ENCODE results near the gene TMEM273.

TMEM273 gene

DNA sequence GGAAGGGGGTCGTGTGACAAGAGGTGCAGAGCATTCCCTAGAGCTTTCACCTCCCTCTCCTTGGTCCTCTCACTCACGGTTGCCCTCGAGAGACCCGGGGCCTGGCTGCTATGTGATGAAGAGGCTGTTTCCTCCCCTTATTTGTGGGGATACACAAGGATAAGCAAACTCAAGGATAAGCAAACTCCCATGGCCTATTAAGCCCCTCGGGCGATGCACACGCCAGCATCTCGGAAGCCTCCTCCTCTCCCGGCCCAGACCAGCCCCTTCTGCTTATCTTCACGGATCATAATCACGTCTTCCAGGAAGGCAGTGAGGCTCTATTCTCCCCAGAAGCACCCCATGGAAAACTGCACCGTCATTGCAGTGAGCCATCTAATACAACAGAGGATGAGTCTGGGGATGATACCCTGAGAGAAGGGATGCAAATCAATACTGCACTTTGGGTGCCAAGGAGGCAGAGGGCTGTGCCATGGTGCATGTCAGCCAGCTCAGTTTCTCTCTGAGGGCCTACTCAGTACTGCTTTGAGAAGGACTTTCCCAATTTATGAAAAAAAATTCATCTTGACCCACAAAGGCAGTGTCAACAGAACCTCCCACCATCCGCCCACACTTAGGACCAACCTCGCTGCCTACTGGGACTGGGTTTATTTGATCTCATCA is 22.2 kb downstream of the TMEM273 start:
- peak; percentile 27 for ATAC-seq
- no peaks in the 10 kb centered on the region for H3K9me3 Mint-ChIP-seq
- DNase-seq (ENCODE audit: low spot score in 2 of 2): no peak
- H3K27ac Mint-ChIP-seq: peak overlapping the region; percentile 88
- H3K4me1 Mint-ChIP-seq: peaks cover 82% of the 10 kb centered on the region
- peak overlapping the region; percentile 7 for H3K4me3 Mint-ChIP-seq
- H3K36me3 Mint-ChIP-seq: peaks cover 100% of the 10 kb centered on the region

DNA sequence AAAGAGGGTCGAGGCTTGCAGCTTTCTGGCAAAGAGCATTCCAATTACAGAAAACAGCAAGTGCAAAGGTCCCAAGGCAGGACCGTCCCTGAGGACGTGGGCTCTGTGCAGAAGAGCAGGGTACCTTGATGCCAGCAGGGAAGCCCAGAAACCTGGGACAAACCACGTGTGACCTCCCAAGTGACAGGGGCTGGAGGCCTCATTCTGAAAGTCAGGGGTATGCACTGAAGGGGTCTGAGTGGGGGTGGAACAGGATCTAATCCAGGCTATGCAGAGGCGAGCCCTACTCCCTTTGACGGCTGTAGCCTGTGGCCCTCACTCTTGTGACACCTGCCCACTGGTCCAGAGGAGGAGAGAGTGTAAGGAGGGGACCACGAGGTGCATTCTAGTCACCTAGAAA is 22.9 kb downstream of the TMEM273 start:
- peaks cover 100% of the 10 kb centered on the region for H3K36me3 Mint-ChIP-seq
- peak overlapping the region; percentile 88 for H3K27ac Mint-ChIP-seq
- DNase-seq (ENCODE audit: low spot score in 2 of 2): no peak
- ATAC-seq: no peak
- peaks cover 75% of the 10 kb centered on the region for H3K4me1 Mint-ChIP-seq
- no peak overlapping the region for H3K4me3 Mint-ChIP-seq
- H3K9me3 Mint-ChIP-seq: no peaks in the 10 kb centered on the region

DNA sequence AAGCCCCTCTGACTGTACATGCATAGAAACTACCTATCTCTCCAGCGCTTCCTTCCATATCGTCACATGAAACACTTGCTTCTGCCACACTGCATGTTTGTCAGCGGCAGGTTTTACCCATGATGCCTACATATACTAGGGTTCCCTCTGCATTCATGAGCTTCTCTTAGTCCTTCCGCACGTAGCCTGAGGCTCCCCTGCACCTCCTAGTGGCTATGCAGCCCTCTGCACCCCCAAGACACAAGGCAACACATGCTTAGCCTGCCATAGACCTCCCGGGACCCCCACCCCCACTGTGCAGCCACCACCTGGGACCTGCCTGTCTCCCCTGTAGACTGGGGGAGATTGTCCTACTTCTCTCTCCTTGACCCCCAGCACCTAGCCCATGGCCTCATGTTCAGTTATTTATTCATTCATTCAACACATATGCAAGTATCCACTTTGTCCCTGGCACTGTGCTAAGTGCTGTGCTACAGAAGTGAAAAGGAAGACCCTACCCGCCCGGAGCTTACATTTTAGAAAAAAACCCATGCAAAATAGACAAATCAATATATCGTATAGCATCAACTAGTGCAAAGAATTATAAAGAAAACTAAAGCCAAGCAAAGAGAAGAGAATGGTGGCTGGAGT is 23.5 kb downstream of the TMEM273 start:
- peaks cover 70% of the 10 kb centered on the region for H3K4me1 Mint-ChIP-seq
- H3K36me3 Mint-ChIP-seq: peaks cover 100% of the 10 kb centered on the region
- H3K9me3 Mint-ChIP-seq: no peaks in the 10 kb centered on the region
- no peak overlapping the region for H3K4me3 Mint-ChIP-seq
- ATAC-seq (peak; percentile 71), DNase-seq (ENCODE audit: low spot score in 2 of 2) (no peak)
- H3K27ac Mint-ChIP-seq: peak overlapping the region; percentile 88

DNA sequence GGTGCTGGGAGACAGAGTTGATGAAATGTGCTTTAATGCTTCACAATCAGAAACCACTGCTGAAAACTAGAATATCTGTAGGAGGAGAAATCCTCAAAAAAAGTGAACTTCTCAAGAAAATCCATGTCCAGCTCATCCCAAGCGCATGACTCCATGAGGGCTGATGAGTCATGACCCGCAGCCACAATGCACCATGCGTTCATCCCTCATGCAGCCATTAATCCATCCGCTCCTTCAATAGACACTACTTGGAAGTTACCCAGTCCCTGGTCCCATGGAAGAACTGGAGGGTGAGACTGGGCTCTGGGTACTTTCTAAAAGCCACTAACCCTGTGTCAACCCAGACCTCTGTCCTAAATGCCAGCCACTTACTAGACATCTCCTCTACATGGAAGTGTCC is 24.4 kb downstream of the TMEM273 start:
- DNase-seq (ENCODE audit: low spot score in 2 of 2): no peak
- Mint-ChIP-seq H3K9me3 (no peaks in the 10 kb centered on the region), H3K4me3 (no peak overlapping the region), H3K36me3 (peaks cover 100% of the 10 kb centered on the region), H3K27ac (peak overlapping the region; percentile 88), H3K4me1 (peaks cover 70% of the 10 kb centered on the region)
- ATAC-seq: no peak

DNA sequence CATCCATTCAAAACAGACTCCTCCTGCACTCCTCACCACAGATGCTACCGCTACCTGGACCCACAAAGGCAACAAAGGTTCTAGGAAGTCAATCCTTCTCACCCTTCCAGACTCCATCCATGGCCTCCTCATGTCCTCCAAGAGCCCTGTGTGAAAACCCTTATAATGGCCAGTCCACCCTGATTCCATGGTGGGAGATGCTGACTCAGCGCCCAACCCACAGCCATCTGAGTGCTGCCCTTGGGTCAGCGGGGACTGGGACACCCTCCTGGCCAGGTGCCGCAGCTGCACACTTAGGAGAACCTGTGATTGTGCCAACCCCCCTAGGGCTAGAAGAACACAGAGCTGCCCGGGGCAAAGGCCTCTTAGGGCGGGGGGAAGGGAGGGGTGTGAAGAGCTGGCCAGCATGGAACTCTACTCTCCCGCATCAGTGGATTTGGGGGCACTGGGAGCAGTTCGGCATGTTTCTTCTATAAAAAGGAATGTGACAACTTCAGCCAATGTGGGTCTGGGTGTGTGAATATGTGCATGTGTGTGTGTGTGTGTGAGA is 25.4 kb downstream of the TMEM273 start:
- peaks cover 100% of the 10 kb centered on the region for H3K36me3 Mint-ChIP-seq
- ATAC-seq: no peak
- peak overlapping the region; percentile 71 for H3K27ac Mint-ChIP-seq
- H3K4me3 Mint-ChIP-seq: no peak overlapping the region
- H3K9me3 Mint-ChIP-seq: no peaks in the 10 kb centered on the region
- DNase-seq (ENCODE audit: low spot score in 2 of 2): no peak
- peaks cover 63% of the 10 kb centered on the region for H3K4me1 Mint-ChIP-seq

DNA sequence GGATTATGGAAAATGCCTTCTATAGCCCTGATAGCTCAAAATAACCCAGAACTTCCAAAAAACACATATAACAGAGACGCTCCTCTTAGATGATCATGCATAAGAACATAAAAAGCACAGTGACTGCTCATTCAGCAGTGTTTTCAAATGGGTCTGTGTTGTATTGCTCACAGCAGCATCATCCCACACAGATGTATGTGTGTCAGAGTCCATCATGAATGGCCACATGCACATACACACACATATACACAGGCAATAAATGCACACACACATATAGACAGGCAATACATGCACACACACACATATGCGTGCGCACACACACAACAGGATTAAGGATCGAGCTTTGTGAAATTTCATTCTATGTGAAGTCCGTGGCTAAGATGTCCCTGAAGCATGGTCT is 26.1 kb downstream of the TMEM273 start:
- DNase-seq (ENCODE audit: low spot score in 2 of 2): no peak
- H3K36me3 Mint-ChIP-seq: peaks cover 100% of the 10 kb centered on the region
- no peaks in the 10 kb centered on the region for H3K9me3 Mint-ChIP-seq
- peaks cover 65% of the 10 kb centered on the region for H3K4me1 Mint-ChIP-seq
- ATAC-seq: peak; percentile 31
- H3K27ac Mint-ChIP-seq: peak overlapping the region; percentile 71
- H3K4me3 Mint-ChIP-seq: no peak overlapping the region

DNA sequence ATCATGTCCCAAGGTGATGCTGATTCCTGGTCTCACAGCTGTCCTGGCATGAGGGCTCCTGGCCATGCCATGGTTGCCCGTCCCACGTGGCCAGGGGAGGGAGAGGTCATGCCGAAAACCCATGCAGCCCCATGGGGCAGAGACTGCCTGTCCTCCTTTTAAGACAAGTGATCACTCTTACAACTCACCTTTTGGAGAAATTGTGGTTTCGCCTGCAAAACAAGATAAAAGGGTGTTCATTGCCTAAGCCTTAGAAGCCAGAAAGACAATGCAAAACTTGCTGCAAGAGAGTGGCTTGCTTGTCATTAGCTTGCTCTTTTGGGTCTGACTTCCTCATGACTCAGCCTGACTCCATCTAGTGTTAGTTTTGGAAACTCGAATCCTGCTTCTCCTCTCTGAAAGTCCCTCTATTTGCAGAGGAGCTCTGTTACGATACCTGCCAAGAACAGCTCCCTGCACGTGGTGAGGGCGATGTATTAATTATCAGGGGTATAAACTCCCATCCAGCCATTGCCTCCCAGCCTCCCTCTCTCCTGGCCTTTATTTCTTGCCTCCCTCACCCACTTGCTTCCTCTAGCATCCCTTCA is 26.7 kb downstream of the TMEM273 start:
- DNase-seq (ENCODE audit: low spot score in 2 of 2) (no peak), ATAC-seq (no peak)
- H3K9me3 Mint-ChIP-seq: no peaks in the 10 kb centered on the region

DNA sequence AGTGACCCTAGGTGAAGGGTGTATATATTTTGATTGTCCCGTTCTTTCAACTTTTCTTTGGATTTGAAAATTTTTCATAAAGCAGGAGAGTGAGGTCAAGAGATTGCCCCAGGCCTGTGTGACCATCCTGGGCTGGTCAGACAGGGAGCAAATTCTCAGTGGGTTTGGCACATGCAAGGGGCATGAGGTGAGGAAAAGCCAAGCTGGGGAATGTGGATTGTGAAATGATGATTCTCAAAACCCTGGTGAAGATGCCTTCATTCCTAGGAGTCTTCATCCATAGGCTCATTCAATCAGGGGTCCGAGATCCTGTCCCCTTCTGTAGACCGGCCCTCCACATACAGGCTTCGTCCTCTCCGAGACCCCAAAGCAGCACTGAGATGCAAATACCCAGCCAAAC is 27.4 kb downstream of the TMEM273 start:
- no peak for ATAC-seq
- DNase-seq (ENCODE audit: low spot score in 2 of 2): no peak
- Mint-ChIP-seq H3K4me1 (peaks cover 60% of the 10 kb centered on the region), H3K9me3 (no peaks in the 10 kb centered on the region), H3K4me3 (no peak overlapping the region), H3K36me3 (peaks cover 100% of the 10 kb centered on the region), H3K27ac (no peak overlapping the region)

More for the DNA sequence above, 26.7 kb downstream of the TMEM273 start:
- peak overlapping the region; percentile 71 for H3K27ac Mint-ChIP-seq
- peaks cover 100% of the 10 kb centered on the region for H3K36me3 Mint-ChIP-seq
- H3K4me1 Mint-ChIP-seq: peaks cover 65% of the 10 kb centered on the region
- H3K4me3 Mint-ChIP-seq: no peak overlapping the region

DNA sequence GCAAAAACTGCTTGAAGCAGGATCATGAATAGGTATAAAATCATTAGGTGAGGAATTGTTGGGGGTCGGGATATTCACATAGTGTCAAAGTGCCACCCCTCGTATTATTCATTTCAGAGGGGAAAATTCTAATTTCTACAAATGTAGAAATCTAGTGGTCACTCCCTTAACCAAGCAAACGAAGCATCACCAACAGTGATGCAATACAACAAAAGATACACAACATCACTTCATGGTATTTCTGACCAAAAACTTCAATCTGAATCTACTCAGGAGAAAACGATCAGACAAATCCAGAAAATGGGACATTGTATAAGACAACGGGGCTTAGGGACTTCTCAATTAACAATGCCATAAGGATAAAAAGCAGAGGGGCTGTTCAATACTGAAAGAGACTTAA is 28.1 kb downstream of the TMEM273 start:
- Mint-ChIP-seq H3K36me3 (peaks cover 100% of the 10 kb centered on the region), H3K4me3 (no peak overlapping the region), H3K27ac (peak overlapping the region; percentile 11), H3K9me3 (no peaks in the 10 kb centered on the region), H3K4me1 (peaks cover 53% of the 10 kb centered on the region)
- ATAC-seq (no peak), DNase-seq (ENCODE audit: low spot score in 2 of 2) (no peak)

DNA sequence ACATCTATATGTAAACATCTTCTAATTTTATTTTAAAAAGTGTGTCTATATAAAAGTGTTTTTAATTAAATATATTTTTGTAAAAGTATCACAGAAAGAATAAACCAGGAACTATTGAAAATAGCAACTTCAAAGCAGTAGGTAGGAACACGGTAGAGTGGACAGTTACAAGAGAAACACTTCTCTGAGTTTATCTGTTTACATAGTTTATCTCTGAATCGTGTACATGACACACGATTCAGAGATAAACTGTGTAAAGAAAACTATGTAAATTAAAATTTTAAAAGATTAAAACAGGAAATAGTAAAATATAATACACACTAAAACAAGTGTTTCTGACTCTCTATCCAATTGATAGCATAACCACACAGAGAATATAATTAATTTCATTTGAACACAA is 29.3 kb downstream of the TMEM273 start:
- H3K27ac Mint-ChIP-seq: no peak overlapping the region
- DNase-seq (ENCODE audit: low spot score in 2 of 2) (no peak), ATAC-seq (no peak)
- no peak overlapping the region for H3K4me3 Mint-ChIP-seq
- H3K4me1 Mint-ChIP-seq: peaks cover 43% of the 10 kb centered on the region
- no peaks in the 10 kb centered on the region for H3K9me3 Mint-ChIP-seq
- H3K36me3 Mint-ChIP-seq: peaks cover 100% of the 10 kb centered on the region

DNA sequence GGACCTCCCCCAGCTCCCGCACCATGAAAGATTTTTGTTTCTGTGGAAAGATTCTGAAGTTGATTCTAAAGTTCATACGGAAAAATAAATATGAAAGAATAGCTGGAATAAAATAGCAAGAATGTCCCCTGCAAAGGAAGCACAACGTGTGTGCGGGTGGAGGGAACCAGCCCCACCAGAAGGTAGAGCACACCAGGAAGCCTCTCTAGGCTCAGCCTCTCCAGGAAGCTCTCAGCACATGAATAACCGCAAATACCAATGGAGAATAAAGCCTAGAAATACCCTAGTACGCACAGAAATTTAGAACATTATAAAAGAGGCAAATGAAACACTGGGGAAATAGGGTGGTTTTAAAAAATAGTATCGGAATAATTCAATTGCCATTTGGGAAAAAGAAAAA is 29.8 kb downstream of the TMEM273 start:
- DNase-seq (ENCODE audit: low spot score in 2 of 2): no peak
- H3K27ac Mint-ChIP-seq: no peak overlapping the region
- H3K4me1 Mint-ChIP-seq: peaks cover 43% of the 10 kb centered on the region
- peaks cover 99% of the 10 kb centered on the region for H3K36me3 Mint-ChIP-seq
- ATAC-seq: no peak
- no peaks in the 10 kb centered on the region for H3K9me3 Mint-ChIP-seq
- no peak overlapping the region for H3K4me3 Mint-ChIP-seq

DNA sequence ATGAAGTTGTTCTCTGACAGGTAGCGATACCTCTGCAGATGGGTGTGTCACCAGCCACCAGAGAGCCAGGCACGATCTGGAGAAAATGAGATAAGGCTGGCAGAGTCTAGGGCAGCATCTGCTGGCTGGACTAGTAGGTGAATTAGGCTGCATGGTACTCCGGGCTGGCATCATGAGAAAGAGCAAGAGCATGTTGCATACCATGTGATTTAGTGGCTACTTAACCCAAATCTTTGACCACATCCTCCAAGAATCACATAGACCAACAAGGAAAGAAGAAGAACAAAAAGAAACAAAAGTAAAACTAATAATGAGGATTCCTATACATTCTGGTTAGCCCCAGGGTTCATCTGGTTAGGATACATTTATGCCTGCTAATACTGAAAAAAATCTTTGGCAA is 31.0 kb downstream of the TMEM273 start:
- ATAC-seq: peak; percentile 39
- peaks cover 97% of the 10 kb centered on the region for H3K36me3 Mint-ChIP-seq
- peaks cover 38% of the 10 kb centered on the region for H3K4me1 Mint-ChIP-seq
- H3K9me3 Mint-ChIP-seq: no peaks in the 10 kb centered on the region
- DNase-seq (ENCODE audit: low spot score in 2 of 2): no peak
- no peak overlapping the region for H3K4me3 Mint-ChIP-seq
- peak overlapping the region; percentile 4 for H3K27ac Mint-ChIP-seq

DNA sequence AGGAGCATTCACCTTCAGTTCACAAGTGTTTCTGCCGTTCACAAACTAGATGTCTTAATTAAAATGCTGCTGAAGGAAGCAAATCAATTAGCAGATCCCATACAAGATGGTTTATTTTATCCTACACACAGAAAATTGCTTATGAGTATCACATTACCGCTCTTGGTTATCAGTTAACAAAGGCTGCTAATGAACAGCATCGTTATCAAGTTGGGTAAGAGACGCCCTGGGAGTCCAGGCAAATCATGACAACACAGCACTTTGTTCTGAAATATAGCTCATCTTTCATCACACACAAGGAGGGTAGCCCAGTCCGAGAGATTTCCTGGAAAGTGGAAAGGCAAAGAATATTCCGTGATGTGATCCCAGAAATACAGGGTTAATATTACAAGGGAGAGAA is 33.5 kb downstream of the TMEM273 start:
- Mint-ChIP-seq H3K27ac (peak overlapping the region; percentile 84), H3K36me3 (peaks cover 89% of the 10 kb centered on the region), H3K4me3 (no peak overlapping the region), H3K9me3 (no peaks in the 10 kb centered on the region), H3K4me1 (peaks cover 30% of the 10 kb centered on the region)
- ATAC-seq (no peak), DNase-seq (ENCODE audit: low spot score in 2 of 2) (no peak)

DNA sequence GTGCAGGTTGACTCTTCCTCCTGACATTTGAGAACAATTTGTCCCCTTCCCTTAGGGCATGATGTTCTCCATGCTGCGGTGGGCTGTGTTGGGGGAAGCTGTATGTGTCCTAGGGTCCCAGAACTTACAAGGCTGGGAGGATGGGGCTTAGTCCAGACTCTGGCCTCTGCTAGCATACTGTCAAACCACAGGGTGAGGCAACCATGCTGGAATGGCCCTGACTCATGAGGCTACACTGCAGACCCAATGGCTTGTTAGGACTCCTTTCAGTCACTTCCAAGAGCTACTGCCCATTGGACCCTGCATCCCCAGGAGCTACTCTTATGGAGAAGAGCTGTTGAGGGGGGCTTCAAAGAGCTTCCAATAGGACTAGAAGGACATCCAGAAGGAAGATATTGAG is 34.2 kb downstream of the TMEM273 start:
- Mint-ChIP-seq H3K9me3 (no peaks in the 10 kb centered on the region), H3K4me1 (peaks cover 30% of the 10 kb centered on the region), H3K4me3 (no peak overlapping the region), H3K36me3 (peaks cover 82% of the 10 kb centered on the region), H3K27ac (peak overlapping the region; percentile 84)
- no peak for DNase-seq (ENCODE audit: low spot score in 2 of 2)
- peak; percentile 33 for ATAC-seq

DNA sequence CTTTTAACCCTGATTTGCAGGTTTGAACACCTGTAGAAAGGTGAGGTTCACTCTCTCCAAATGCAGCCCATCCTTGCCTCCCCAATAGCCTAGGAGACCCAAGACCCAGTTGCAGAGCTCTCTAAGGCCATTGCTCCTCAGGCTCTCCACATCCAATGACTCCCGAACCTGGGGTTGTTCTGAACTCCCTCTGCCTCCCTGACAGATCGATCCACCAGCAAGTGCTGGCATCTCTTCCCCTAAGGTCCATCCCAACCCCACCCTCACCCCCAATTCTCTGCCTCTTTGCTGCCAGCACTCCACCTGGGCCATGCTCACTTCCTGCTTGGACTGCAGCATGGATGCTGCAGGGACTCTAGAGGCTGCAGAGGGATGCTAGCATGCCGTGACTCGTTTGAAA is 35.1 kb downstream of the TMEM273 start:
- Mint-ChIP-seq H3K27ac (peak overlapping the region; percentile 84), H3K4me1 (peaks cover 30% of the 10 kb centered on the region), H3K9me3 (peaks cover 4% of the 10 kb centered on the region), H3K4me3 (no peak overlapping the region), H3K36me3 (peaks cover 73% of the 10 kb centered on the region)
- ATAC-seq: peak; percentile 7
- no peak for DNase-seq (ENCODE audit: low spot score in 2 of 2)

DNA sequence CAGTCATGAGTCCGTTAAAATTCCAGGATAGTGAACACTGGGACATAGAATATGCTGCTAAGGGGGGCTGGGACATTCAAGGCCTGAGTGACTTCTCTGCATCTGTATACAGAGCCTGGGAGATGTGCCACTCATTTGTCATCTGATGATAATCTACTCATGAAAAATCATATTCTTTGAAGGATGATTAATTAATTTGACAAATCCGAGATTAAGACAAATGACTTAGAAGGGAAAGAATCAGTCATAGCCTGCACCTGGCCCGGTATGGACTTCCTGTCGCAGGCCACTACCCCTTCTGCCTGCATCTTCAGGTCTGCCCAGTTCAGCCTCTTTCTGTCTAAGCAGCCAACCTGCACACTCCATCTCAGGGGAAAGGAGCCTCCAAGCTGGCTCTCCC is 35.5 kb downstream of the TMEM273 start:
- Mint-ChIP-seq H3K36me3 (peaks cover 69% of the 10 kb centered on the region), H3K27ac (peak overlapping the region; percentile 84), H3K4me1 (peaks cover 27% of the 10 kb centered on the region), H3K9me3 (peaks cover 4% of the 10 kb centered on the region), H3K4me3 (no peak overlapping the region)
- ATAC-seq (peak; percentile 66), DNase-seq (ENCODE audit: low spot score in 2 of 2) (no peak)
